Measurements from ENCODE around the gene PRSS27.

- no peak for TF ChIP-seq CTCF (IDR thresholded peaks at IDR 0.05; ENCODE audit: low read length)
- TF ChIP-seq EZH2 (IDR thresholded peaks at IDR 0.05; ENCODE audit: borderline replicate concordance, low read length), result no peak
Measured at GRCh38 chr16:2768403-2769089, 48.5 kb upstream of the PRSS27 start.
